H9 (cell line): ENCODE data around the gene ABCC11. TPM values are rescaled to one million over a fixed set of nuclear protein-coding genes. Genes with fewer than 3 reads are reported as not detected.

ENCODE experiments used
- DNase-seq: peaks from one replicate; pipeline ENCODE4 v3.0.0-alpha.2; 2017
- H2AFZ ChIP-seq: one replicate; pipeline ENCODE4 v1.6.1; 2013; ENCODE audit warnings: mild to moderate bottlenecking, low read length, control low read depth, moderate library complexity
- H2AK5ac ChIP-seq: 2 replicates; pipeline ENCODE4 v1.6.1; 2013; ENCODE audit warnings: low read length, control low read depth, mixed read lengths; ENCODE audit not compliant: insufficient read length
- H2BK120ac ChIP-seq: one replicate; pipeline ENCODE4 v1.6.1; 2013; ENCODE audit warnings: low read depth, mild to moderate bottlenecking, low read length, control low read depth, inconsistent platforms; ENCODE audit not compliant: poor library complexity, severe bottlenecking
- H2BK12ac ChIP-seq: 2 replicates; pipeline ENCODE4 v1.6.1; 2013; ENCODE audit warnings: low read length, control low read depth, mixed read lengths, low read depth; ENCODE audit not compliant: insufficient read length
- H2BK15ac ChIP-seq: 2 replicates; pipeline ENCODE4 v1.6.1; 2013; ENCODE audit warnings: low read depth, low read length, control low read depth
- H2BK20ac ChIP-seq: one replicate; pipeline ENCODE4 v1.6.1; 2013; ENCODE audit warnings: low read depth, mild to moderate bottlenecking, low read length, control low read depth, inconsistent platforms; ENCODE audit not compliant: poor library complexity, severe bottlenecking
- H2BK5ac ChIP-seq: 2 replicates; pipeline ENCODE4 v1.6.1; 2013; ENCODE audit warnings: low read length, control low read depth, mixed read lengths; ENCODE audit not compliant: insufficient read length
- H3K14ac ChIP-seq: 2 replicates; pipeline ENCODE4 v1.6.1; 2013; ENCODE audit warnings: low read length, control low read depth; ENCODE audit not compliant: insufficient read depth
- H3K18ac ChIP-seq: 2 replicates; pipeline ENCODE4 v1.6.1; 2013; ENCODE audit warnings: low read depth, mild to moderate bottlenecking, mixed read lengths, low read length, control low read depth; ENCODE audit not compliant: insufficient read length
- H3K23ac ChIP-seq: 2 replicates; pipeline ENCODE4 v1.6.1; 2013; ENCODE audit warnings: low read length, control low read depth, mixed read lengths, low read depth; ENCODE audit not compliant: insufficient read length
- H3K23me2 ChIP-seq: 2 replicates; pipeline ENCODE4 v1.6.1; 2013; ENCODE audit warnings: low read depth, mild to moderate bottlenecking, mixed read lengths, low read length, control low read depth; ENCODE audit not compliant: insufficient read length, poor library complexity, severe bottlenecking
- H3K27ac ChIP-seq: 2 replicates; pipeline ENCODE4 v1.5.1; 2013; ENCODE audit warnings: low read length, control low read depth, mixed read lengths, low read depth; ENCODE audit not compliant: insufficient read length
- H3K27me3 ChIP-seq: 2 replicates; pipeline ENCODE4 v1.6.1; 2013; ENCODE audit warnings: low read length, control low read depth, inconsistent platforms; ENCODE audit not compliant: insufficient read depth
- H3K4ac ChIP-seq: 2 replicates; pipeline ENCODE4 v1.6.1; 2013; ENCODE audit warnings: low read depth, mild to moderate bottlenecking, control low read depth, inconsistent platforms, low read length, moderate library complexity
- H3K4me1 ChIP-seq: 2 replicates; pipeline ENCODE4 v1.6.1; 2013; ENCODE audit warnings: low read length, control low read depth, inconsistent platforms; ENCODE audit not compliant: insufficient read depth
- H3K4me2 ChIP-seq: 2 replicates; pipeline ENCODE4 v1.6.1; 2013; ENCODE audit warnings: low read length, control low read depth, mixed read lengths; ENCODE audit not compliant: insufficient read length, insufficient read depth
- H3K56ac ChIP-seq: 2 replicates; pipeline ENCODE4 v1.6.1; 2013; ENCODE audit warnings: low read depth, mild to moderate bottlenecking, mixed read lengths, low read length, control low read depth; ENCODE audit not compliant: insufficient read length
- H3K79me1 ChIP-seq: 2 replicates; pipeline ENCODE4 v1.6.1; 2013; ENCODE audit warnings: low read depth, mild to moderate bottlenecking, moderate library complexity, low read length, control low read depth, inconsistent platforms; ENCODE audit not compliant: insufficient read depth, poor library complexity, severe bottlenecking
- H3K79me2 ChIP-seq: 2 replicates; pipeline ENCODE4 v1.6.1; 2013; ENCODE audit warnings: low read length, control low read depth, inconsistent platforms; ENCODE audit not compliant: insufficient read depth
- H3K9ac ChIP-seq: 2 replicates; pipeline ENCODE4 v1.6.1; 2013; ENCODE audit warnings: low read length, control low read depth, mixed read lengths; ENCODE audit not compliant: insufficient read length; ENCODE audit errors: extremely low read depth
- H3K9me3 ChIP-seq: one replicate; pipeline ENCODE4 v1.6.1; 2013; ENCODE audit warnings: low read depth, low read length, inconsistent platforms; ENCODE audit not compliant: control insufficient read depth
- H3T11ph ChIP-seq: one replicate; pipeline ENCODE4 v1.6.1; 2013; ENCODE audit warnings: mild to moderate bottlenecking, low read length, control low read depth, inconsistent platforms
- H4K20me1 ChIP-seq: one replicate; pipeline ENCODE4 v1.6.1; 2013; ENCODE audit not compliant: control insufficient read depth, insufficient read length, insufficient read depth
- H4K5ac ChIP-seq: 2 replicates; pipeline ENCODE4 v1.6.1; 2013; ENCODE audit warnings: low read depth, mild to moderate bottlenecking, mixed read lengths, low read length, control low read depth; ENCODE audit not compliant: insufficient read length
- H4K8ac ChIP-seq: replicated peaks from 2 replicates; pipeline ENCODE4 v1.6.1; 2013; ENCODE audit warnings: low read length, control low read depth, mixed read lengths, low read depth; ENCODE audit not compliant: insufficient read length
- H4K91ac ChIP-seq: 2 replicates; pipeline ENCODE4 v1.6.1; 2013; ENCODE audit warnings: low read depth, mild to moderate bottlenecking, moderate library complexity, mixed read lengths, low read length, control low read depth; ENCODE audit not compliant: insufficient read length
- H3K27ac Mint-ChIP-seq, 3 experiments: 2 replicates in 2 of 3; 3 replicates in 1 of 3; pipeline ENCODE4 v1.8.0; 2020 to 2021; ENCODE audit warnings: mixed read lengths in 3 of 3, mild to moderate bottlenecking in 1 of 3, moderate library complexity in 1 of 3
- H3K27me3 Mint-ChIP-seq: 2 replicates; pipeline ENCODE4 v1.8.0; 2021; ENCODE audit warnings: low read depth, mild to moderate bottlenecking, moderate library complexity, mixed read lengths
- H3K36me3 Mint-ChIP-seq, 3 experiments: 2 replicates in 2 of 3; 3 replicates in 1 of 3; pipeline ENCODE4 v1.8.0; 2020 to 2021; ENCODE audit warnings: low read depth in 3 of 3, mixed read lengths in 3 of 3; ENCODE audit not compliant: insufficient read depth in 1 of 3
- H3K4me1 Mint-ChIP-seq, 2 experiments: 2 replicates each; pipeline ENCODE4 v1.8.0; 2020; ENCODE audit warnings: mixed read lengths in 2 of 2
- H3K4me3 Mint-ChIP-seq, 2 experiments: 2 replicates in 1 of 2; 3 replicates in 1 of 2; pipeline ENCODE4 v1.8.0; 2020 to 2021; ENCODE audit warnings: mild to moderate bottlenecking in 2 of 2, mixed read lengths in 2 of 2, moderate library complexity in 1 of 2
- H3K9me3 Mint-ChIP-seq, 2 experiments: 2 replicates in 1 of 2; 3 replicates in 1 of 2; pipeline ENCODE4 v1.8.0; 2020; ENCODE audit warnings: mild to moderate bottlenecking in 2 of 2, mixed read lengths in 2 of 2, moderate library complexity in 1 of 2
- WGBS: extraction: QIAGEN DNeasy Blood & Tissue Kit; methylation state at CpG from one replicate; pipeline ENCODE4 v1.1.7; 2013; ENCODE audit warnings: missing lambda C conversion rate, low lambda C conversion rate, mixed read lengths; ENCODE audit not compliant: insufficient read length; ENCODE audit errors: extremely low coverage; 5-methylcytosine and 5-hydroxymethylcytosine counted together
- total RNA-seq: library from RNA; stranded (reverse); gene quantifications from 2 replicates; pipeline ENCODE4 v1.2.1, GENCODE V29; 2021
- TF ChIP-seq, protein P1 (sequence below): fragments of 200-600 bp; sonication (generic); conservative IDR thresholded peaks from 3 replicates; pipeline ENCODE4 v1.8.0; 2021; ENCODE audit warnings: antibody characterized with exemption, mild to moderate bottlenecking

The ABCC11 gene
- total RNA-seq, 1 experiment from 2014 or later, result 0.33 TPM

DNA sequence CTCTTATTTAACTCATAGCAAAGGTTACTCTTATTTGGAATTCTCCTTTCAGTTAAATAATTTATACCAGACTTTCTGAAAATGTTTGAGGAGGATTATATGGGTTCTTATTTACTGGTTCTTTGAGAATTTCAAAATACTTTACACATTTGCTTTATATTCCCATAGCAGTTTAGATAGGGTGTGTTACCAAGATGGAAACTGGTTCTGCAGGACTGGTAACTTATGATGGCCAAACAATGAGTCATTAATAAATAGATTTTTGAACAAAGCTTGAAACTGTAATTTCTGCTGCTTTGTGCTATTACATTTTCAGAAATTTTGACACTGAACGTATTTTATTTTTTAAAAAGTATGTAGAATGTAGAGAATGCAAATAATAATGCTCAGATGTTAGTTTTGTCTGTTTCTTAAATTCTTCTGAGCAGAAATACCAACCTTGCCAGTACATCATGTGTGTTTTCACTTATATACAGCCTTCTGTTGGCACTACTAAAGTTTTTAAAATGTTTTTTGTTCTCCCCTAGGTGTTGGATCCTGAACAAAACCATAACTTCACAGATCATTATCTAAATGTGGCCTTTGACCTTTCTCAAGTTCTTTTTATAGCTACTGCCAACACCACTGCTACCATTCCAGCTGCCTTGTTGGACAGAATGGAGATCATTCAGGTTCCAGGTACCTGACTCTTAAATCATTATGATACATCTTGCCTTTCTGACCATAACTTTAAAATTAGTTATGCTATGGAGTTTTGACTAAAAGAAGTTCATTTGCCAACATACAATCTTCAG lies 48.3 kb upstream of the ABCC11 start:
- H3K36me3 Mint-ChIP-seq, result peaks cover 16 to 38% (median 32%) of the 10 kb centered on the region in 3 experiments; a peak in 6 of 7 replicates
- no peak overlapping the region for H2AFZ ChIP-seq
- no peak overlapping the region for H4K5ac ChIP-seq
- no peaks in the 10 kb centered on the region for H3K79me2 ChIP-seq
- H3K27ac ChIP-seq, result no peak overlapping the region
- no peak overlapping the region for H3K14ac ChIP-seq
- no peak overlapping the region for H2BK120ac ChIP-seq
- H2BK12ac ChIP-seq, result no peak overlapping the region
- H4K91ac ChIP-seq, result no peak overlapping the region
- no peak for DNase-seq
- H3K79me1 ChIP-seq, result no peaks in the 10 kb centered on the region
- H3K18ac ChIP-seq, result no peak overlapping the region
- H3K4me1 ChIP-seq, result no peaks in the 10 kb centered on the region
- H3K27me3 Mint-ChIP-seq, result no peaks in the 10 kb centered on the region
- H3K4me2 ChIP-seq, result no peak overlapping the region
- H2BK15ac ChIP-seq, result no peak overlapping the region
- H2AK5ac ChIP-seq, result no peak overlapping the region
- no peaks in the 10 kb centered on the region for H3K9me3 Mint-ChIP-seq
- no peaks in the 10 kb centered on the region for H4K20me1 ChIP-seq
- no peak overlapping the region for H2BK5ac ChIP-seq
- no peak overlapping the region for H4K8ac ChIP-seq
- H3K9ac ChIP-seq, result no peak overlapping the region
- no peak overlapping the region for H3K56ac ChIP-seq
- no peak overlapping the region for H3K4me3 Mint-ChIP-seq
- no peak overlapping the region for H3K4ac ChIP-seq
- H3K27me3 ChIP-seq, result no peaks in the 10 kb centered on the region
- no peaks in the 10 kb centered on the region for H3K23me2 ChIP-seq
- H3K27ac Mint-ChIP-seq, result no peak overlapping the region
- no peaks in the 10 kb centered on the region for H3K9me3 ChIP-seq
- TF ChIP-seq, protein P1, sequence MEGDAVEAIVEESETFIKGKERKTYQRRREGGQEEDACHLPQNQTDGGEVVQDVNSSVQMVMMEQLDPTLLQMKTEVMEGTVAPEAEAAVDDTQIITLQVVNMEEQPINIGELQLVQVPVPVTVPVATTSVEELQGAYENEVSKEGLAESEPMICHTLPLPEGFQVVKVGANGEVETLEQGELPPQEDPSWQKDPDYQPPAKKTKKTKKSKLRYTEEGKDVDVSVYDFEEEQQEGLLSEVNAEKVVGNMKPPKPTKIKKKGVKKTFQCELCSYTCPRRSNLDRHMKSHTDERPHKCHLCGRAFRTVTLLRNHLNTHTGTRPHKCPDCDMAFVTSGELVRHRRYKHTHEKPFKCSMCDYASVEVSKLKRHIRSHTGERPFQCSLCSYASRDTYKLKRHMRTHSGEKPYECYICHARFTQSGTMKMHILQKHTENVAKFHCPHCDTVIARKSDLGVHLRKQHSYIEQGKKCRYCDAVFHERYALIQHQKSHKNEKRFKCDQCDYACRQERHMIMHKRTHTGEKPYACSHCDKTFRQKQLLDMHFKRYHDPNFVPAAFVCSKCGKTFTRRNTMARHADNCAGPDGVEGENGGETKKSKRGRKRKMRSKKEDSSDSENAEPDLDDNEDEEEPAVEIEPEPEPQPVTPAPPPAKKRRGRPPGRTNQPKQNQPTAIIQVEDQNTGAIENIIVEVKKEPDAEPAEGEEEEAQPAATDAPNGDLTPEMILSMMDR, result no peak
- H3K4me1 Mint-ChIP-seq, result peaks cover 6 to 7% of the 10 kb centered on the region in 2 experiments
- no peak overlapping the region for H2BK20ac ChIP-seq
- no peak overlapping the region for H3T11ph ChIP-seq
- no peak overlapping the region for H3K23ac ChIP-seq
- no CpG with 5 or more reads among the region's 1 CpG for WGBS
